Gastrocnemius medialis (tissue), 4 donors: Measurements from ENCODE around the gene RIN3. TPM values are rescaled to one million over a fixed set of nuclear protein-coding genes. Genes with fewer than 3 reads are reported as not detected.

ENCODE experiments used
- ATAC-seq, 2 donors: fragments of 150-250 bp; one replicate each; pipeline ENCODE4 v1.9.1; 2016
- DNase-seq, 2 donors: peaks; one replicate each; pipeline ENCODE4 v3.0.0-alpha.2; 2019
- H3K27ac ChIP-seq, 4 donors: fragments of 200-600 bp; sonication (generic); 1 replicate in 1 of 4; 2 replicates in 3 of 4; pipeline ENCODE4 v1.5.1; 2016 to 2018; ENCODE audit warnings: mild to moderate bottlenecking in 2 of 4, moderate library complexity in 1 of 4
- H3K27me3 ChIP-seq, 3 donors: fragments of 200-600 bp; sonication (generic) in 2 of 3; 1 replicate in 1 of 3; 2 replicates in 2 of 3; pipeline versions ENCODE4 v1.5.1 to v1.6.0; 2016 to 2019; ENCODE audit warnings: mild to moderate bottlenecking in 1 of 3, moderate library complexity in 1 of 3
- H3K36me3 ChIP-seq, 2 donors: fragments of 200-600 bp; sonication (generic) in 1 of 2; one replicate each; pipeline ENCODE4 v1.5.1; 2017 to 2018
- H3K4me1 ChIP-seq, 2 donors: fragments of 200-600 bp; sonication (generic) in 1 of 2; one replicate each; pipeline ENCODE4 v1.5.1; 2016 to 2017; ENCODE audit warnings: mild to moderate bottlenecking in 2 of 2
- H3K4me3 ChIP-seq, 4 donors: fragments of 200-600 bp; sonication (generic) in 3 of 4; 1 replicate in 1 of 4; 2 replicates in 3 of 4; pipeline ENCODE4 v1.5.1; 2016 to 2019; ENCODE audit warnings: mild to moderate bottlenecking in 2 of 4
- H3K9me3 ChIP-seq, 3 donors: fragments of 200-600 bp; sonication (generic) in 2 of 3; 1 replicate in 1 of 3; 2 replicates in 2 of 3; pipeline ENCODE4 v1.5.1; 2016 to 2019
- CTCF ChIP-seq, 5 experiments: fragments of 450-650 bp in 3 of 5; fragments of 200-600 bp in 2 of 5; sonication (generic) in 2 of 5; IDR thresholded peaks in 4 of 5; conservative IDR thresholded peaks in 1 of 5; 1 replicate in 4 of 5; 2 replicates in 1 of 5; pipeline ENCODE4 v1.5.1; 2016 to 2019; ENCODE audit warnings: antibody characterized with exemption in 5 of 5, mild to moderate bottlenecking in 3 of 5, moderate library complexity in 3 of 5
- POLR2A ChIP-seq, 2 donors: fragments of 450-650 bp; IDR thresholded peaks; one replicate each; pipeline ENCODE4 v1.6.1; 2017; ENCODE audit warnings: antibody characterized with exemption in 2 of 2, mild to moderate bottlenecking in 2 of 2, moderate library complexity in 2 of 2
- in situ Hi-C, 4 donors: fragments of 200-750 bp; cut with MboI; loops; one replicate each; pipeline versions ENCODE4 v1.15.0 to v1.8.0; 2017; ENCODE audit warnings: low sequenced_read_pairs in 4 of 4
- intact Hi-C: fragments of 100-400 bp; cut with DNase I; formaldehyde crosslinking; loops from one replicate; pipeline ENCODE4 v1.15.1; 2023; ENCODE audit warnings: low total_unique reads
- total RNA-seq, 4 donors: library from RNA; depleted of rRNA; stranded (reverse); fragments of >200 nt; gene quantifications; one replicate each; pipeline versions ENCODE4 v1.1.0 to v1.2.3, GENCODE V29; 2016

Gene RIN3
- total RNA-seq, 4 donors from 2014 or later = 2.1 to 3.7 (median 2.6) TPM

- H3K9me3 ChIP-seq = no peaks in the 10 kb centered on the region
- no peak for TF ChIP-seq CTCF (IDR thresholded peaks at IDR 0.05 in 4 of 5, conservative IDR thresholded peaks at IDR 0.05 in 1 of 5)
- no peak for TF ChIP-seq POLR2A (IDR thresholded peaks at IDR 0.05)
- no peak for DNase-seq
- in situ Hi-C loops = no loop called here
- intact Hi-C loops = no loop called here
- no peaks in the 10 kb centered on the region for H3K4me1 ChIP-seq
- no peaks in the 10 kb centered on the region for H3K36me3 ChIP-seq
- no peak for ATAC-seq
- H3K27ac ChIP-seq = no peak overlapping the region
- H3K4me3 ChIP-seq = no peak overlapping the region
- no peaks in the 10 kb centered on the region for H3K27me3 ChIP-seq
Measured at GRCh38 chr14:92575061-92575747, 61.6 kb downstream of the RIN3 start.

GRCh38 chr14:92575748-92576303, 62.2 kb downstream of the RIN3 start:
- ATAC-seq = no peak
- no peak for TF ChIP-seq POLR2A (IDR thresholded peaks at IDR 0.05)
- TF ChIP-seq CTCF (IDR thresholded peaks at IDR 0.05 in 4 of 5, conservative IDR thresholded peaks at IDR 0.05 in 1 of 5) = no peak
- Histone ChIP-seq H3K36me3 (no peaks in the 10 kb centered on the region), H3K4me3 (no peak overlapping the region), H3K9me3 (no peaks in the 10 kb centered on the region), H3K27ac (no peak overlapping the region), H3K27me3 (no peaks in the 10 kb centered on the region), H3K4me1 (no peaks in the 10 kb centered on the region)
- intact Hi-C loops (no loop called here), in situ Hi-C loops (no loop called here)
- DNase-seq = no peak

- in situ Hi-C loops = no loop called here
- no peaks in the 10 kb centered on the region for H3K9me3 ChIP-seq
- H3K4me3 ChIP-seq = no peak overlapping the region
- ATAC-seq = no peak
- H3K27ac ChIP-seq = no peak overlapping the region
- no peak for DNase-seq
- intact Hi-C loops = no loop called here
- no peak for TF ChIP-seq CTCF (IDR thresholded peaks at IDR 0.05 in 4 of 5, conservative IDR thresholded peaks at IDR 0.05 in 1 of 5)
- TF ChIP-seq POLR2A (IDR thresholded peaks at IDR 0.05) = no peak
- no peaks in the 10 kb centered on the region for H3K27me3 ChIP-seq
- no peaks in the 10 kb centered on the region for H3K4me1 ChIP-seq
- H3K36me3 ChIP-seq = no peaks in the 10 kb centered on the region
Measured at GRCh38 chr14:92577321-92577742, 63.8 kb downstream of the RIN3 start.

- no peak overlapping the region for H3K4me3 ChIP-seq
- no peak for ATAC-seq
- no peaks in the 10 kb centered on the region for H3K36me3 ChIP-seq
- no peak overlapping the region for H3K27ac ChIP-seq
- no peak for DNase-seq
- H3K4me1 ChIP-seq = no peaks in the 10 kb centered on the region
- intact Hi-C loops = no loop called here
- no peaks in the 10 kb centered on the region for H3K27me3 ChIP-seq
- TF ChIP-seq POLR2A (IDR thresholded peaks at IDR 0.05) (no peak), CTCF (IDR thresholded peaks at IDR 0.05 in 4 of 5, conservative IDR thresholded peaks at IDR 0.05 in 1 of 5) (no peak)
- in situ Hi-C loops = no loop called here
- H3K9me3 ChIP-seq = no peaks in the 10 kb centered on the region
Measured at GRCh38 chr14:92578511-92578910, 64.9 kb downstream of the RIN3 start.
